ENCODE measurements around the gene TRIP12.

TRIP12 gene

GRCh38 chr2:229879191-229879950 lies 42.4 kb downstream of the TRIP12 start:
- DNase-seq (ENCODE audit: low read depth) = no peak
- H3K4me3 ChIP-seq (ENCODE audit: low read depth, low read length) = no peak overlapping the region
- TF ChIP-seq CTCF (IDR thresholded peaks at IDR 0.05; ENCODE audit: insufficient read depth, low read depth, low read length, missing control alignments) = no peak

- DNase-seq (ENCODE audit: low read depth) = no peak
- no peak overlapping the region for H3K4me3 ChIP-seq (ENCODE audit: low read depth, low read length)
- TF ChIP-seq CTCF (IDR thresholded peaks at IDR 0.05; ENCODE audit: insufficient read depth, low read depth, low read length, missing control alignments) = no peak
Measured at GRCh38 chr2:229875549-229875948, 46.3 kb downstream of the TRIP12 start.

- TF ChIP-seq CTCF (IDR thresholded peaks at IDR 0.05; ENCODE audit: insufficient read depth, low read depth, low read length, missing control alignments) = no peak
- DNase-seq (ENCODE audit: low read depth) = no peak
Measured at GRCh38 chr2:229874647-229875046, 47.2 kb downstream of the TRIP12 start.

DNA sequence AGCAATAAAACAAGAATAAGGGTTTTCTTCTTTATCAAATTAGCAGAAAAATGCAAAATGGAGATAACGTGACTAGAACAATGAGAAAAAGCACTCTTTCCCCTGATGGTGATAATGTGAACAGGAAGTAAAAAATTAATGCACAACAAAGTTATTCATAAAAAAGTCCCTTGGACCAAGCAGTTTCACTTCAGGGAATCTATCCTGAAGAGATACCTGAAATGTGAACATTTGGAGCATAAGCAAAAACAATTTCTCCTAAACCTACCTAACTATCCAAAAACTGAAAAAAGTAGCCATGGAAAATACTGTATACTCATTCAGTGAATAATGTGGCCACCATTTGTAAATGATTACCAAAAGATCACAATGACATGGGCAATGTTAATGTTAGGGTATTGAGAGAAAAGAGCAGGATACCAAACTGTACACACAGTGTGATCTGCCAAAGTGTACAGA lies 48.7 kb downstream of the TRIP12 start:
- no peak for DNase-seq (ENCODE audit: low read depth)
- no peak for TF ChIP-seq CTCF (IDR thresholded peaks at IDR 0.05; ENCODE audit: insufficient read depth, low read depth, low read length, missing control alignments)
- H3K4me3 ChIP-seq (ENCODE audit: low read depth, low read length) = no peak overlapping the region

More at GRCh38 chr2:229874647-229875046, 47.2 kb downstream of the TRIP12 start:
- H3K4me3 ChIP-seq (ENCODE audit: low read depth, low read length) = no peak overlapping the region

DNA sequence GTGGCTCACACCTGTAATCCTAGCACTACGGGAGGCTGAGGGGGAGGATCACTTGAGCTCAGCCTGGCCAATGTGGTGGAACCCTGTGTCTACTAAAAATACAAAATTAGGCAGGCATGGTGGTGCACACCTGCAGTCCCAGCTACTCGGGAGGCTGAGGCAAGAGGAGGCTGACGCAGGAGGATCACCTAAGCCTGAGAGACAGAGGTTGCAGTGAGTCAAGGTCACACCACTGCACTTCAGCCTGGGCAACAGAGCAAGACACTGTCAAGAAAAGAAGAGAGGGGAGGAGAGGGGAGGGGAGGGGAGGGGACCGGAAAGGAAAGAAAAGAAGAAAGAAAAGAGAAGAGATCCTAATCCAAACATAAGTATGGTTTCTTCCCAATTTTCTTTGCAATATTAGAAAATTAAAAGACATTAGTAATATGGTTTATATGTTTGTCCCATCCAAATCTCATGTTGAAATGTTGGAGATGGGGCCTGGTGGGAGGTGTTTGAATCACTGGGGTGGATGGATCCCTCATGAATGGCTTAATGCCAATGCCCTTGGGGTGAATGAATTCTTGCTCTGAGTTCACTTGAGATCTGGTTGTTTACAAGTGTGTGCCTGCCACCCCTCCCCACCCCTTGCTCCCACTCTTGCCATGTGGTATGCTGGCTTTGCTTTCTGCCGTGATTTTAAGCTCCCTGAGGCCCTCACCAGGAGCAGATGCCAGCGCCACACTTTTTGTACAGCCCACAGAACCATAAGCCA lies 50.7 kb downstream of the TRIP12 start:
- no peak overlapping the region for H3K4me3 ChIP-seq (ENCODE audit: low read depth, low read length)
- no peak for DNase-seq (ENCODE audit: low read depth)
- no peak for TF ChIP-seq CTCF (IDR thresholded peaks at IDR 0.05; ENCODE audit: insufficient read depth, low read depth, low read length, missing control alignments)

DNA sequence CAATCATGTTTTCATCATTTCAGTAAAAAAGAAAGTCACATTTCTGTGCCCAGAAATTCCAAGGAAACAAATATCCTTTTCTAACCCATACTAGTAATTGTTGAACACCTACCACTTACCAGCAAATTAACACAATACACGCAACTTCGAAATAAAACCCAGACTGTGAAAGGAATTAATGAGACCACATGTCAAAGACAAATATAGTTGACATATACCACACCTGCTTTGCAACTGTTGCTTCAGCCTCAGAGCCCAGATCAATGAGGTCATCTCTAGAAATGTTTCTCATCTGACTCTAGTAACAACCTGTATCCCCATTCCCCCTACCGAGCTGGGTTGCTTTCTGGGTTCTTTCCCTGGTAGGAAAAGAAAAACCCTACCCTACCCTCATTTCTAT lies 52.6 kb downstream of the TRIP12 start:
- TF ChIP-seq CTCF (IDR thresholded peaks at IDR 0.05; ENCODE audit: insufficient read depth, low read depth, low read length, missing control alignments) = no peak
- DNase-seq (ENCODE audit: low read depth) = no peak
- H3K4me3 ChIP-seq (ENCODE audit: low read depth, low read length) = no peak overlapping the region
